T-helper 9 cell (primary cell): Measurements from ENCODE around the gene NRXN3.
"Not testable (repeated sequence)": the region's sequence is repeated elsewhere in the genome, so short reads cannot be mapped to it uniquely, and the experiment has no call there.

ENCODE experiments used
- DNase-seq: peaks from one replicate; pipeline ENCODE4 v3.0.0-alpha.2; 2020

NRXN3 gene

DNA sequence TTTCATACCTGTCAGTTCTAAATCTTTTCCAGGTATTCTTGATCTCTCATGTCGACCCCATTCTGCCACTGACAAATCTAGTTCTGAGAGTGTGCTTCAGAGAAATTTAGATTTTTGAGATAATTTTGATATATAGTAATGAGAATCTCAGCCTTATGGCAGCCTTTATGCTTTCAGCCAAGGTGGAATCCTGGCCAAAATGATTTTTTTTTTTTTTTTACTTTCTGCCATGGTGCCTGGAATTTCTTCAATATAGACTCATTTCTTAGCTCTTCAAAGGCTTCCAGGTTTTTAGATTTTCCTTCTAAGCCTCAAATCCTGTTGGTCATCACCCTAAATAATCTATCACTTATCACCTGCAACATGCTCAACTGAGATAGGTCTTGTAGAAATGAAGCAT, 926.6 kb downstream of the NRXN3 start:
- no peak for DNase-seq

DNA sequence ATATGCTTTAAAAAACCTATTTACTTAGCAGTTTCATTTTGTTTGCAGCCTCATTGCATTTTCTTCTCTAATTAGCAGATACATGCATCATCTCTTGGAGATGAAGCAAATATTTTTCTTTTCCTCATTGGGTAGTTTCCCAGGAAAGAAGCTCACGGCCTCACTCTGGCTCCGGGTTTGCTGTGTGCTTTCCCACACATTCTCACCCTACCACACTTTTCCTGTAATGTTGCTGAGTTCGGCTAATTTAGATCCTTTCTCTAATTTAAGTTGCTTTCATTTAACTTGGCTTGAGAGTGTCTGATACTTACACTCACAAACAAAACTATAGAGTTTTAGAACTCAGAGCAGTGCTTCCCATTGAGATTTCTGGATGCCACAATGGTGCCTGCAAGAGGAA, 928.2 kb downstream of the NRXN3 start:
- no peak for DNase-seq

DNA sequence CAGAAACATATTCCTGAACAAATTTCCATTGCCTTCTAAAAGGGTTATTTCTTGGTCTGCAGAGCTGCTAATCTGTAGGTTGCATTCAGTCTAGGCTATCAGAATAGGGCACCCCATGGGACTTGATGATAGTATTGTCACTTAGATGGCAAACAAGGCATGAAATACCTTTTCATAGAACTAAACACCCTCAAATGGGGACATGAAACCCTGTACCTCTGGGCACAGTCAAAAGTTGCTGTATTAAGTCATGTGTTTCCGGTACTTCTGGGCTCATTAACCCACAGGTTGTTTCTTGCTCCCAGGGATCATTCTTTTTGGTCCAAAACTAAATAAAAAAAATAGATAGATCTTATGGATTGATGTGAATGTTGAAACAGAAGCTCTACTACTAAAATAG, 930.4 kb downstream of the NRXN3 start:
- DNase-seq = no peak

DNA sequence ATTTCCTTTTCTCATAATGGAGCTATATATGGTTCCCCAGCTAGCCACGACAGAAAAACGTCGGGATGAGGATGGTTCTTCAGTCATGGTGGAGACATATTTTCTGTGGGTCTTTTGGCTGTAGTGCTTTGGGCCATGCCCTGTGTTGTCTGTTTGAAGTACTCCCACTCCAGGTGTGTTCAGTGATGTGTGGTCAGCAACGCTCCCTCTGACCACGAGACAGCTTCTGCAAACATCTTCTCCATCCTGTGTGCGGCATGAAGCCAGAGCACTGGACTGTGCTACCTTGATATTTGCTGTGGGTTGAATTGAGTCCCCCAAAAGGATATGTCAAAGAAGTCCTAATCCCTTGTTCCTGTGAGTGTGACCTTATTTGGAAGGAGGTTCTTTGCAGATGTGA, 931.2 kb downstream of the NRXN3 start:
- DNase-seq = no peak

GRCh38 chr14:79103764-79104163, 933.6 kb downstream of the NRXN3 start:
- DNase-seq = no peak

DNA sequence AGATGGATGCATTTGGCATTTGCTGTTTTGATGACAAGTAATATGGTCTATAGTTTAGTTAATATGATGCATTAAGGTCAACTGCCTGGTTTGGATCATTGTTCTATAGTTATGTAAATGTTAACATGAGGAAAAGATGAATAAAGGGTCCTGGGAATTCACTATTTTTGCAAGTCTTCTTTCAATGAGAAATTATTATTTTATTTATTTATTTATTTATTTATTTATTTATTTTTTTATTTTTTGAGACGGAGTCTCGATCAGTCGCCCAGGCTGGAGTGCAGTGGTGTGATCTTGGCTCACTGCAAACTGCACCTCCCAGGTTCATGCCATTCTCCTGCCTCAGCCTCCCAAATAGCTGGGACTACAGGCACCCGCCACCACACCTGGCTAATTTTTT, 940.4 kb downstream of the NRXN3 start:
- not testable (repeated sequence) for DNase-seq

GRCh38 chr14:79111987-79112501, 941.9 kb downstream of the NRXN3 start:
- no peak for DNase-seq

- DNase-seq = no peak
These were observed 947.4 kb downstream of the NRXN3 start for GRCh38 chr14:79117561-79117960.

GRCh38 chr14:79118291-79118690, 948.1 kb downstream of the NRXN3 start:
- no peak for DNase-seq

- no peak for DNase-seq
These were observed 964.2 kb downstream of the NRXN3 start for GRCh38 chr14:79134361-79134760.

GRCh38 chr14:79136071-79137044, 966.2 kb downstream of the NRXN3 start:
- no peak for DNase-seq

GRCh38 chr14:79137045-79137430, 966.9 kb downstream of the NRXN3 start:
- DNase-seq = no peak

- no peak for DNase-seq
These were observed 967.7 kb downstream of the NRXN3 start for GRCh38 chr14:79137836-79138235.

DNA sequence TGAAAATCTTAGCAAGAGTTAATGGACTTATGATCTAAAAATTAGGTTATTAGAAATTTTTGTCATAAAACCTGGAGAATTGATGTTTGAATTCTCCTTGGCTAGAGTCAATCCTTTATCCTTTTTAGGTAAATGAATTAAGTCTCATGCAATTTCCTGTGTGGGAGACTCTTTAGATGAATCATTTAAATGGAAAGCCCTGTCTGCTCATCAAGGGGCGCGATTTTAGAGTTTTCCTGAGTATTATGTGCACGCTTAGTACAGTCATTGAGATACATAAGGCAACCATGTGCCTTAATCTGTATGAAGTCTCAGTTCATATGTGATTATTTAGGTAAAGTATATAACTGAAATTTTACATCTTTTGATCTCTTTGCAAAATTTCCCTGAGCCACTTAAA, 974.7 kb downstream of the NRXN3 start:
- DNase-seq = no peak

DNA sequence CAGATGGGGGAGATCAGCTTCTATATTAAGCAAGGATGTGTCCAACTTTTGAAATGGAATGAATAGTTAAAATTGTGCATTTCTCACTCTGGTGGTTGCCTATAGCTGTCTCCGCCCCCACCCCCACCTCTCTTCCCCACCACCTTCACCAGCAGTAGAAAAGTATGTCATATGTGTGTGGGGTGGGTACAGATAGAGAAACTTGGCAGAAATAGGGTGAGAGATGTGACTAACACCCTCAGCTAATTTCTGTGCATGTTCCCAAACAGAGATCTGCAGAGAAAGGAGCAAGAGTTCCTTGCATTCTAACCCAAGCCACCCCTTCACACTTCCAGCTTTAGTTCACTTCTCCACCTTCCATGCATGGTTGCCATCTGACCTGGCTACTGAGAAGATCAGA, 980.1 kb downstream of the NRXN3 start:
- no peak for DNase-seq

GRCh38 chr14:79157369-79157768, 987.2 kb downstream of the NRXN3 start:
- no peak for DNase-seq

GRCh38 chr14:79161571-79161970, 991.4 kb downstream of the NRXN3 start:
- DNase-seq = no peak

GRCh38 chr14:79162833-79163232, 992.7 kb downstream of the NRXN3 start:
- no peak for DNase-seq

GRCh38 chr14:79165471-79166090, 995.4 kb downstream of the NRXN3 start:
- no peak for DNase-seq

- no peak for DNase-seq
These were observed 996.0 kb downstream of the NRXN3 start for GRCh38 chr14:79166171-79166570.

DNA sequence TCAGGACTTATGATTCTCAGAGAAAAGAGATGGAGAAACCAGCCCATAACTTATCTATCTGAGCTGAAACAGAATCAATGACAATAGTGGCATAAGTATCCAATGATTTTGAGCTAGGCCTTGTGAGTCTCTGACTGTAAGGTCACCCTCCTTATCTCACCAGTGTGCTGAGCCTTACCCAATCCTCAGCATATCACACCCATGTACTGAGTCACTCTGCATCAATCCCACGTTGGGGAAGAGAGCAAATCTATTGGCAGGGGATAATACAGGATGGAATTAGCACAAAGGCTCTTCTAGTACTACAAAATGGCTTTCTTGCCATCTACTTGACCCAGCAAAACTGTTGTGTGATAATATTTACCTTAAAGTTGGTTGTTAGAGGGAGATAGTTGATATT, 997.8 kb downstream of the NRXN3 start:
- DNase-seq = no peak

- DNase-seq = no peak
These were observed 1005.5 kb downstream of the NRXN3 start for GRCh38 chr14:79175671-79176070.

DNA sequence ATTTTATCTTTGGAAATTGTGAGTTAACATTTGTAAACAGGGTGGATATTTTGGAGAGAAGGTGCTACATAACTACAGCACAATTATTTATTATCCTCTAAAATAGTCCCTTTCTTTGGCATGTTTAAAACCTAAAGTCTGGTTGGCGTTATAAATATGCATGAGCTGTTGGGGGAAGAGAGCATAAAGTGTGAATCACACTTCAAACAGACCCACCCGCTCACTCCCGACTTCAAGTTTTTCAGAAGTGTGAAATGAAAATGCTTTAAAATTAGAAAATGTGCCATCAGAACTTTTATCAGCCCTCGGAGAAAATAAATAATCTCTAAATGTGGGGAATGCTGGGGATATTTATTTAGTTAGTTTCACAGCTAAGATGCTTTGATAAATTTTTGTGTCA, 1006.9 kb downstream of the NRXN3 start:
- no peak for DNase-seq

- no peak for DNase-seq
These were observed 1008.5 kb downstream of the NRXN3 start for GRCh38 chr14:79178719-79179118.
